GM12878 (cell line): ENCODE results near the gene RPS6KC1.

Experiments
- ATF3 ChIP-seq: IDR thresholded peaks from 2 replicates; pipeline ENCODE4 v1.6.1; 2011; ENCODE audit warnings: low read depth, mild to moderate bottlenecking, low read length, moderate library complexity, borderline replicate concordance; ENCODE audit errors: extremely low read depth
- BACH1 ChIP-seq: fragments of 450-650 bp; IDR thresholded peaks from 2 replicates; pipeline ENCODE4 v1.6.1; 2017; ENCODE audit warnings: mild to moderate bottlenecking, borderline replicate concordance
- CEBPB ChIP-seq, 2 experiments: fragments of 150-350 bp in 1 of 2; IDR thresholded peaks; 2 replicates each; pipeline ENCODE4 v1.6.1; 2012 to 2014; ENCODE audit warnings: low read depth in 2 of 2, low read length in 2 of 2, borderline replicate concordance in 1 of 2, inconsistent platforms in 1 of 2
- CREB1 ChIP-seq: IDR thresholded peaks from 2 replicates; pipeline ENCODE4 v1.6.1; 2012; ENCODE audit warnings: low read depth, mild to moderate bottlenecking, inconsistent platforms
- EZH2 ChIP-seq: IDR thresholded peaks from 2 replicates; pipeline ENCODE4 v1.6.1; 2012; ENCODE audit warnings: low read depth, mild to moderate bottlenecking, control low read depth, inconsistent platforms, low read length, borderline replicate concordance; ENCODE audit not compliant: control insufficient read depth
- POLR2AphosphoS5 ChIP-seq: IDR thresholded peaks from 2 replicates; pipeline ENCODE4 v1.6.1; 2011; ENCODE audit warnings: mild to moderate bottlenecking, low read length, inconsistent platforms
- RFX5 ChIP-seq: IDR thresholded peaks from 2 replicates; pipeline ENCODE4 v1.6.1; 2011; ENCODE audit warnings: low read depth, low read length, improper control_type of control experiment
- ZNF274 ChIP-seq: IDR thresholded peaks from one replicate; pipeline ENCODE4 v1.8.0; 2011; ENCODE audit not compliant: insufficient read length, insufficient read depth
- ZZZ3 ChIP-seq: IDR thresholded peaks from 2 replicates; pipeline ENCODE4 v1.6.1; 2011; ENCODE audit warnings: low read depth; ENCODE audit not compliant: control insufficient read depth, insufficient read length
- TF ChIP-seq, protein P1 (sequence below): fragments of 450-650 bp; IDR thresholded peaks from 2 replicates; pipeline ENCODE4 v1.6.1; 2017; ENCODE audit warnings: mild to moderate bottlenecking
- TF ChIP-seq, protein P2 (sequence below), 3 experiments: IDR thresholded peaks in 2 of 3; conservative IDR thresholded peaks in 1 of 3; 2 replicates each; pipeline ENCODE4 v1.5.1; 2011; ENCODE audit warnings: low read depth in 3 of 3, low read length in 3 of 3, mild to moderate bottlenecking in 3 of 3, control low read depth in 2 of 3, moderate library complexity in 2 of 3, inconsistent platforms in 1 of 3, mixed read lengths in 1 of 3; ENCODE audit not compliant: control insufficient read depth in 2 of 3, insufficient read depth in 1 of 3; ENCODE audit errors: extremely low read depth in 1 of 3
- TF ChIP-seq, protein P3 (sequence below): fragments of 450-650 bp; formaldehyde crosslinking; IDR thresholded peaks from 2 replicates; pipeline ENCODE4 v1.5.0; 2022; ENCODE audit warnings: mild to moderate bottlenecking, missing genetic modification characterization

DNA sequence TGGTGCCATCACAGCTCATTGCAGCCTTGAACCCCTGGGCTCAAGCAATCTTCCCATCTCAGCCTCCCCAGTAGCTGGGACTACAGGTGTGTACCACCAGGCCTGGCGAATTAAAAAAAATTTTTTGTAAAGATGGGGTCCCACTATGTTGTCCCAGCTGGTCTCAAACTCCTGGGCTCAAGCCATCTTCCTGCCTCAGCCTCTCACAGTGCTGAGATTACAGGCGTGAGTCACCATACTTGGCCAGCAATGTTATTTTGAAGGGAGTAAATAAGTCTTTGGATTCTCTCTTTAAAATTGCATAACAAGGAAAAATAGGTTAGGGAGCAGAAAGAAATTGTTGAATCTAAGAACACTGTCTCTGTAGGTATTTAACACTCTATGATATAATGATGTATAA lies 111.3 kb downstream of the RPS6KC1 start:
- TF ChIP-seq, protein P1, sequence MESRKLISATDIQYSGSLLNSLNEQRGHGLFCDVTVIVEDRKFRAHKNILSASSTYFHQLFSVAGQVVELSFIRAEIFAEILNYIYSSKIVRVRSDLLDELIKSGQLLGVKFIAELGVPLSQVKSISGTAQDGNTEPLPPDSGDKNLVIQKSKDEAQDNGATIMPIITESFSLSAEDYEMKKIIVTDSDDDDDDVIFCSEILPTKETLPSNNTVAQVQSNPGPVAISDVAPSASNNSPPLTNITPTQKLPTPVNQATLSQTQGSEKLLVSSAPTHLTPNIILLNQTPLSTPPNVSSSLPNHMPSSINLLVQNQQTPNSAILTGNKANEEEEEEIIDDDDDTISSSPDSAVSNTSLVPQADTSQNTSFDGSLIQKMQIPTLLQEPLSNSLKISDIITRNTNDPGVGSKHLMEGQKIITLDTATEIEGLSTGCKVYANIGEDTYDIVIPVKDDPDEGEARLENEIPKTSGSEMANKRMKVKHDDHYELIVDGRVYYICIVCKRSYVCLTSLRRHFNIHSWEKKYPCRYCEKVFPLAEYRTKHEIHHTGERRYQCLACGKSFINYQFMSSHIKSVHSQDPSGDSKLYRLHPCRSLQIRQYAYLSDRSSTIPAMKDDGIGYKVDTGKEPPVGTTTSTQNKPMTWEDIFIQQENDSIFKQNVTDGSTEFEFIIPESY = no peak
- TF ChIP-seq ZZZ3 (no peak), ZNF274 (no peak), CREB1 (no peak), CEBPB (IDR thresholded peaks at IDR 0.05; ENCODE audit: borderline replicate concordance in 1 of 2, low read depth in 2 of 2, low read length in 2 of 2) (no peak), EZH2 (no peak), RFX5 (no peak), BACH1 (no peak), POLR2AphosphoS5 (no peak), ATF3 (no peak)
- TF ChIP-seq, protein P2, sequence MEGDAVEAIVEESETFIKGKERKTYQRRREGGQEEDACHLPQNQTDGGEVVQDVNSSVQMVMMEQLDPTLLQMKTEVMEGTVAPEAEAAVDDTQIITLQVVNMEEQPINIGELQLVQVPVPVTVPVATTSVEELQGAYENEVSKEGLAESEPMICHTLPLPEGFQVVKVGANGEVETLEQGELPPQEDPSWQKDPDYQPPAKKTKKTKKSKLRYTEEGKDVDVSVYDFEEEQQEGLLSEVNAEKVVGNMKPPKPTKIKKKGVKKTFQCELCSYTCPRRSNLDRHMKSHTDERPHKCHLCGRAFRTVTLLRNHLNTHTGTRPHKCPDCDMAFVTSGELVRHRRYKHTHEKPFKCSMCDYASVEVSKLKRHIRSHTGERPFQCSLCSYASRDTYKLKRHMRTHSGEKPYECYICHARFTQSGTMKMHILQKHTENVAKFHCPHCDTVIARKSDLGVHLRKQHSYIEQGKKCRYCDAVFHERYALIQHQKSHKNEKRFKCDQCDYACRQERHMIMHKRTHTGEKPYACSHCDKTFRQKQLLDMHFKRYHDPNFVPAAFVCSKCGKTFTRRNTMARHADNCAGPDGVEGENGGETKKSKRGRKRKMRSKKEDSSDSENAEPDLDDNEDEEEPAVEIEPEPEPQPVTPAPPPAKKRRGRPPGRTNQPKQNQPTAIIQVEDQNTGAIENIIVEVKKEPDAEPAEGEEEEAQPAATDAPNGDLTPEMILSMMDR (IDR thresholded peaks at IDR 0.05 in 2 of 3, conservative IDR thresholded peaks at IDR 0.05 in 1 of 3; ENCODE audit: control insufficient read depth in 2 of 3, extremely low read depth in 1 of 3, insufficient read depth in 1 of 3, low read depth in 3 of 3, low read length in 3 of 3) = no peak
- TF ChIP-seq, protein P3, sequence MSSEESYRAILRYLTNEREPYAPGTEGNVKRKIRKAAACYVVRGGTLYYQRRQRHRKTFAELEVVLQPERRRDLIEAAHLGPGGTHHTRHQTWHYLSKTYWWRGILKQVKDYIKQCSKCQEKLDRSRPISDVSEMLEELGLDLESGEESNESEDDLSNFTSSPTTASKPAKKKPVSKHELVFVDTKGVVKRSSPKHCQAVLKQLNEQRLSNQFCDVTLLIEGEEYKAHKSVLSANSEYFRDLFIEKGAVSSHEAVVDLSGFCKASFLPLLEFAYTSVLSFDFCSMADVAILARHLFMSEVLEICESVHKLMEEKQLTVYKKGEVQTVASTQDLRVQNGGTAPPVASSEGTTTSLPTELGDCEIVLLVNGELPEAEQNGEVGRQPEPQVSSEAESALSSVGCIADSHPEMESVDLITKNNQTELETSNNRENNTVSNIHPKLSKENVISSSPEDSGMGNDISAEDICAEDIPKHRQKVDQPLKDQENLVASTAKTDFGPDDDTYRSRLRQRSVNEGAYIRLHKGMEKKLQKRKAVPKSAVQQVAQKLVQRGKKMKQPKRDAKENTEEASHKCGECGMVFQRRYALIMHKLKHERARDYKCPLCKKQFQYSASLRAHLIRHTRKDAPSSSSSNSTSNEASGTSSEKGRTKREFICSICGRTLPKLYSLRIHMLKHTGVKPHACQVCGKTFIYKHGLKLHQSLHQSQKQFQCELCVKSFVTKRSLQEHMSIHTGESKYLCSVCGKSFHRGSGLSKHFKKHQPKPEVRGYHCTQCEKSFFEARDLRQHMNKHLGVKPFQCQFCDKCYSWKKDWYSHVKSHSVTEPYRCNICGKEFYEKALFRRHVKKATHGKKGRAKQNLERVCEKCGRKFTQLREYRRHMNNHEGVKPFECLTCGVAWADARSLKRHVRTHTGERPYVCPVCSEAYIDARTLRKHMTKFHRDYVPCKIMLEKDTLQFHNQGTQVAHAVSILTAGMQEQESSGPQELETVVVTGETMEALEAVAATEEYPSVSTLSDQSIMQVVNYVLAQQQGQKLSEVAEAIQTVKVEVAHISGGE (CRISPR knock-in tag) = no peak
